ENCODE data around the gene GLUL.
"Not testable (repeated sequence)": the region's sequence is repeated elsewhere in the genome, so short reads cannot be mapped to it uniquely, and the experiment has no call there.

Gene GLUL

DNA sequence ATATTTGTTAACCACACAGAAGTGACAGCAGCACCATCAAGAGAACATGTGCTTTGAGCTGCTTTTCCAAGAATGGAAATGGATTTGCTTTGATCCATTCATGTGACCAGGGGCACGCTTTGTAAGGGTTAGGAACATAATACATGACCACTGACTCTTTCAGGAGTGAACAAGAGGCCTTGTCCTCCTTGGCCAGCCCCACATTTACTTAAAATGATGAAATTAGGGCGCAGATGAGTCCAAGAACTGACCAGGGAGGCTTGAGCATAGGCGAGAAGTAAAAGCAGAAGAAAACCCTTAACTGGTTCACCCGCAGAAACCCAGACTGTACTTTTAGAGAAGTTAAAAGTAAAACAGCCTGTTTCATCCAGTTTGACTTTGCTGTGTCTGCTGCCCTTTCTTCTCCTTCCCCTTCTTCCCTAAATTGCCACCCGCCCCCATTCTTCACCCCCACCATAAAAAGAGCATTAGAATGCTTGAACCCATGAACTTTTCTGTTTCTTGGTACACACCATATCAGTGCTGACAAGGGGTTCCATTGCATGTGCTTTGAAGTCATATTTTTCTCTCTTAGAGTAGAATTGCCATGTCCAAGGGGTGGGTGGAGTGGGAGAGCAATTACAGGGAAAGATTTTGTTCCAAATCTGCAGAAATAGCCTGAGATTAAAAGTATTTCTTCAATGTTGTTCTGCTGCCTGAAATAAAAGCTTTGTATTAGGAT lies 2.6 kb upstream of the GLUL start:
- DNase-seq (ENCODE audit: low spot score): no peak

DNA sequence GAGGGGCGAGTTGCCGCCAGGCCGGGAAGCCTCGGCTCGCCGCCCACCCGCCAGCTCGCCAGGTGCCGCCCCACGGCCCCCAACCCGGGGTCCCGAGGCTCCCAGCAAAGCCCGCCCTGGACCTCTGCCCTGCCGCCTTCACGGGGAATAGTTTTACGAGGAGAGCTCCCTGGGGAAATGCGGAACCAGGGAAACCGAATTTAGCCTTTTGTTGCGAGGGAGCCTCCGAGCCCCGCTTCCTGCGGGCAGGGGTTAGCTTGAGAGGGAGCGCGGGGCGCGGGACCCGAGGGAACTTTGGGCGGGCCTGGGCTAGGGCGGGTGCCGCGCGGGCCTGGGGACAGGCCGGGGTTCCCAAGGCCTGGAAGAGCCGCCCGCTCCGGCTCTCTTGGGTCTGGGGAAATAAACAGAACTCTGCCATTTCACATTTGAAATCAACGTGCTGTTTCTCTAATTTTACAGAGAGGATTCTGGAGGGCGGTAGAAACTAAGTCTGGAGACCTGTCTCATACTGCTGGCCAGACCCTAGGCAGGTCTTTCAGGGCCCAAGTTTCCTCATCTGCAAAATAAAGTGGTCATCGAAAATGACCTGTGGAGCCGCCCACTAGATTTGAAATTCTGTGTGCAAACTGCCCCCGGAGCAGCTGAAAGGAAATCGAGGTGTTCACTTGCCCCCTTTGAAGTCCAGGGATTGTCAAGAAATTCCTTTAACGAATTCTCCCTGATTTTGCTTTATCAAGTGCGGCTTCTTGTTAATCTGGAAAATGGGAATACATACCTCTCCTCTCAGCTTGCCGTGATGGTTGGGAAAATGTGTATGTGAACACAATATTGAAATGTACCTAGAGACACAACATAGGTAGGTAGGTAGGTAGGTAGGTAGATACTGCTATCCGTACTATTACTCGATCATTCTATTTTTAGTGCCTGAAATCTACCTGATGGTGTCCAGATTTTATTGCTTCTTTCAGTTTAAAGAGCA lies 749 bp upstream of the GLUL start:
- no peak for DNase-seq (ENCODE audit: low spot score)

DNA sequence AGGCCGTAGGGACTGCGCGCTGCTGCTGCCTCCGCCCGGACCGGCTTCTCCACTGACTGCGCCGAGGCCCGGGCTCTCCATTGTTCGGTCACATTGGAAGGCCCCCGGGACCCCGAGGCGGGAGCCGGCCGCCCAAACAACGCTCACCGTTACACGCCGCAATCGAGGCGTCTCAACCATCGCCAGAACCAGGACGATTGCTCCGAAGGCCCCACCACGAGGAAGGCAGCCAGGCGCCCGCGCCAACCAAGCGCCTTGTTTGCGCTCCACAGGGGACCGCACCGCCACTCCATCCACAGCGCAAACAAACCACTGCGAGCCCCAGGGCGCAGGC lies 595 bp downstream of the GLUL start:
- no peak for DNase-seq (ENCODE audit: low spot score)

DNA sequence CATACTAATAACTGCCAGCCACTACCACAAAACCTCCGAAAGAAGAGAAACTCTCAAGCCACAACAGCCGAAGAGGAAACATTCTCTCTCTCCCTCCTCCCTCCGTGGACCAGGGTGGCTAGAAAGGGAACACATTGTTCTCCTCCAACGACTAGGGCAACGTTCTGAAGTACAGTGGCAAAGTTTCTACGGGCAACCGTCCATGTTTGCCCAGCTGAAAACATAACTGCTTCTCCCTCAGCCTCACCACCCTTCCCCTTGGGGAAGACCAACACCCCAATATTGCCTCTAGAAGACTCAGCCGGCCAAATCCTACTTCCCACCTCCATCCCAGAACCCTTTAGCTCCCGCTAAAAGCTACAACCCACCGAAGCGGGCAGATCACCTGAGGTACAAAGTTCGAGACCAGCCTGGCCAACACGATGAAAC lies 2.0 kb downstream of the GLUL start:
- no peak for DNase-seq (ENCODE audit: low spot score)

DNA sequence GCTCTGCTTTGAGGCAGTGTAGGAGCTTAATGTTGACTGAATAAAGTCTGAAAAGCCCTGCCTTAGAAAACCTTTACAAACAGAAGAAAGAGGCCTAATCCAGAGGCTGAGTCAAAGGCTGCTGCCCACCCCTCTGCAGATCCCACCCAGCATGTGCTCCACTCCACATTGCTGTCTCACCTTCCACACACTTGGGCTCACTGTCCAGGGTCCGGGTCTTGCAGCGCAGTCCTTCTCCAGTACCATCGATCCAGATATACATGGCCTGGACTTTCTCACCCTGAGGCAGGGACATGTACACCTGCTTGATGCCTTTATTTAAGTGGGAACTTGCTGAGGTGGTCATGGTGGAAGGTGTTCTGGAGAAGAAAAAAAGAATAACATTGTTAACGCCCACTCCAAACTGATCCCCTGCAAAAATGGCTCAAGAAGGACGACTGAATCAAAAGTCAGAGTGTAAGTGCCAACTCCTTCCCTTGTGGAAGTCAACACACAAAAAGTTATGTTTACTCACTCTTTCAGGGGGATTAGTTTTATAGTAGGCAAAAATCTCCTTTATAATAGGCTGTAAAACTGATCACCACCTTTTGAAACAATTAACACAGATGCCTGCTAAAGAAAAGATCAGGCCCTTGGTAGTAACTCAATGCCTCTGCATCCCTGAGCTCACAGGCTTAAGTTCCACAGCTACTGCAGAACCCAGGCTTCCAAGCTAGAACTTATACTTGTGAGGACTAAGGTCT lies 3.0 kb downstream of the GLUL start:
- DNase-seq (ENCODE audit: low spot score): no peak

DNA sequence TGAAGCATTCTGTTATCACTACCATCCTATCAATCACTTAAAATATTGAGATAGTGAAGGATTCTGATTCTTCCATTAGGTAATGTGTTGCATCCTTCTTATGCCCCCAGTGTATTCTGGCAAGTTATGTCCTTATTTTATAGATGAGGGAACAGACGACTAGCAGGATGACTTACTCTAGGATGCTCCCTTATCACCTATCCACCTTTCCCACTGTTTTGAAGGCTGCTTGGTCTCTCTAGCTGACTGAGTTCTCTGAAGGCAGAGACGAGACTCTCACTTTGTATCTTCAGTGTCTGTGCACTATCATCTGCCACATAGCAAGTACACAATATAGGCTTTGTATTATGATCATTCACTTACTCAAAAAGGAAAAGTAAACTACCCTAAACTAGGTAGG lies 4.0 kb downstream of the GLUL start:
- DNase-seq (ENCODE audit: low spot score): no peak

DNA sequence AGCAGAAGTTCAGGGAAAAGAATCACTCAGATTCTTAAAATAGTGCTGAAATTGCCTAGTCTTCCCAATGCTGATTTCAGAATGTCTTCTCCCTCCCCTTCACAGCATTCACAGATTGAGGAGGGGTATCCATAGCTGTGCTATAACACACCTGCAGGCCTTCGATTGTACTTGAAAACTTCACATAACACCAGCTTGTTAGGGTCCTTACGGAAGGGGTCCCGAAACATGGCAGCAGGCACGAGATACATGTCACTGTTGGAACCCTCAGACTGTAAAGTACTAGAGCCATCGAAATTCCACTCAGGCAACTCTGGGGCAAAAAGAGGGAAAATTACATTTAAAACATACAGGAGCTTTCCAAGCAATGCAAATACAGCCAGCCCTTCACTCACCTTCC lies 4.6 kb downstream of the GLUL start:
- DNase-seq (ENCODE audit: low spot score): no peak

DNA sequence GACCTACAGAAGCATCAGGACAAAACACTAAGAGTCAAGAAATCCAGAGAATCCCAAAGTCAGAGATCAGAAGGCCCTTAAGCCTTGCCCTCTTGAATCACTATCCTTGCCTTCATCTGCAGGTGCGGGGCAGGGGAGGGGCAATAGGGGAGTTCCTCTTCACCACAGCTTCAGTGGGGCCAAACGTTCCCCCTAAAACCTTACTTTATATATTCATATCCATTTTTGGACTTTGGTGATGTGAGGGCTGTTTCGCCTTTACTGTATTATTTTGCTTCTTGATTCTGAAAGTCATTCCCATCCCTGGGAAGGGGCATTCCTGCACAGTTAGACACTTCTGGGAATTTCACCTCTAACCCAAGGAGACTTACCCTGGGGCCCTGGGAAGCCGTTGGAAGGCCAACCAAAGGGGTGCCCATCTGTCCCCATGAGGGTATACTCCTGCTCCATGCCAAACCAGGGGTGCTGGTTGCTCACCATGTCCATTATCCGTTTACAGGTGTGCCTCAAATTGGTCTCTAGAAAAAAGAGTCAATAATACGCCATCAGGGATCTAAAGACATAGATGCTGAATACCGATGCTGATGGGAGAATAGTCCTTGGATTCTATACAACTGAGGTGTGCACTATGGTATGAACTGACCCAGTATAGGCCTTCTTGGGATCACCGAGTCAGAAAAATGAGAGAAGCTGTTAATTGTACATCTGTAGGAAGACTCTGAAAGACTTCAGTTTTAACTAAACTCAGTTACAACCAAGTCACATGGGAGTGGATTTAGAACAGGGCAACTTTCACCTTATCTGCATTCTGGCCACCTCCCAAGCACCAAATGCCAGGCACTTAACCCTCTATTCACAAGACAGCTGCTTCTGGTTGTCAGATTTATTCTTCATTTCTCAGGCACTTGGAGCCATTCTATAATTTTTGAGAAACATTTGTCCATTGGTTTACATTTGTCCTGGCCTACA lies 5.4 kb downstream of the GLUL start:
- DNase-seq (ENCODE audit: low spot score): no peak

DNA sequence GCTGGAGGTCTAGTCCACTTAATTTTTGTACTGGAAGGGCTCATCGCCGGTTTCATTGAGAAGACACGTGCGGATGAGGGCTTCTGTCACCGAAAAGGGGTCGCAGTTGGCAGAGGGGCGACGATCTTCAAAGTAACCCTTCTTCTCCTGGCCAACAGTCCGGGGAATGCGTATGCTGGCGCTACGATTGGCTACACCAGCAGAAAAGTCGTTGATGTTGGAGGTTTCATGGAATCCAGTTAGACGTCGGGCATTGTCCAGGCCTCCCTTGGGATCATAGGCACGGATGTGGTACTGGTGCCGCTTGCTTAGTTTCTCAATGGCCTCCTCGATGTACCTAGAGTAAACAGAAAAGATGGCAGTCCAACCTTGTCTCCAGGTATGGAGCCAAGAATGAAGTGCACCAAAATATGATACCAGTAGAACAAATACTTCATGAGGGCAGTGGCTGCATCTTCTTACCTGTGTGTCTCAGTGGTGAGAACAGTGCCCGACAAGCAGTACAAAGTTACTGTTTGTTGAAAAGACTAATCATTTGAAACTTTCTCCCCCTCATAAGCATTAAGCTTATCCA lies 7.1 kb downstream of the GLUL start:
- DNase-seq (ENCODE audit: low spot score): no peak

DNA sequence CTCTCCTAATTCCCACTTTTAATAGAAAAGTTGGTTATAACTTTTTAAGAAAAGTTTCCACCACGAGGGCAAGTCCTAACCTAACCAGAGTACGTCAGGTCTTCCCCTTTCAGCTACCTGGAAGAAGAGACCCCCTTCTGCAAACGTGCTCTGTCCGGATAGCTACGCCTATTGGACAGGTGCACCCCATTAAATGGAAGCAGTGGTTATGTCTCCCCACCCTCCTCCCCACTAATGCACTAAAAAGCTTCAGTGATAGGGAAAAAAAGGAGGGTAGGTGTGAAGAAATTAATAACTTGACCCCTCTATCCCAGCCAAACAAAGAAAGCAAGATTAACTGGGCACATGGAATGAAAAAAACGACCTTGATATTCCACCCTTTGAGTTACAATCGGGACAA lies 7.7 kb downstream of the GLUL start:
- no peak for DNase-seq (ENCODE audit: low spot score)

DNA sequence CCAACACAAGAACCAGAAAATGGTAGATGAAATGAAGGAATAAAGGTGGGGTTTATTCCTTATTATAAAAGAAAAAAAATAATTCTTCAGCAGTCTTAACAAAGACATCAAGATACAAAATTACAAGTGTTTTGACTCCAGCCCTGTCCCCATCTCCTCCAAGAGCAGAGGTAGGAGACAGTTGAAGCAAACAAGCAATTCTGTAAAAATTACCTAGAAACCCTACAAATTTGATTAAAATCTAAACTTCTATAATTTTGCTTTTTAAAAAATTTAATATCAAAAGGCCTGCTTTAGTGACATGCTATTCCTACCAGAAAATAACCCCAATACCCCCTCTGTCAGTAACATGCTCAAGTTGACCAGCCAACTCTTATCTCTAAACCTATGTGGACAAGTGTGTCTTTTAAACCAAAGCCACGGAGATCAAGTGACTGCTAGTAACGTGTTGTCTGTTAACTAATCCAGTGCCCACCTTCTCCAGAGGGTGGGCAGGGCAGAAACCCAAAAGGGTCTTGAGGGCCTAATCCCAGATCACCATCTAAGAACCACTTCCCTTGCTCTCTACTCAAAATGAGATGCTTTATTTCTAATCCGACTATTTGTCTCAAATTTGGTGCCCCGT lies 8.4 kb downstream of the GLUL start:
- no peak for DNase-seq (ENCODE audit: low spot score)

DNA sequence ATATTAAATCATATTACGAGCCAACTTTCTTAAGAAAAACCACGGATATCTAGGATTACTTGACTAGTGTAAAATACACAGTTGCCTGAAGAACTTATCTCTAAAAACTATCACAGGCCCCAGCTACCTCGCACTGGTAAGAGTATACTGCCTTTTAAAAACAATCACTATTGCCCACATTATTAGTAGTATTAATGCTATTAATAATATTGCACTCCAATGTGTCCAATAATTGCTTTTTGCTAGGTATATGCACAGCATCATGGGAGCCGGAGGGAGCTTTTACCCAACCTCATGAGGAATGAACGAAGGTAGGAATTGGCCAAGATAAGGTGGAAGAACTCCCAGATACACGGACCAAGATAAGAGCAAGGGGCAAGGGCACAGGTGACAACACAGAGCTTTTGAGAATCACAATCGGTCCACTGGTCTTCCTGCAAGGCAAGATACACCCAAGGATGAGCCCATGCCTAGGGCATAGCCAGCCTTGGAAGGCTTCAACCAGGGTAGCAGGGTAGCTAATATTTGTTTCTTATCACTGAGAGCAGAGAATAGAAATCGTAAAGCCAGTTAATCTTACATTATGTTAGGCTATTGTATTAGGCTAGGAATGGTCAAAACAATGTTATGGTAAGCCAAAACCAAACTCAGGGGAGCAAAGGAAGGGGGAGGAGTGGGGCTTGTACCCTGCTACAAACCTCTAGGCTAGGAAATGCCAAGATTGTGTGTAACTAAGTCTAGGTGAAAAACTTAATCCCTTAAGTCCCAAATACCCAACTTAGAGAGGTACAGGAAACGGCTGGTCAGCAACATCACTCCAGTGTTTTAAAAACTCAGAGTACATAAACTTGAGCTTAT lies 9.4 kb downstream of the GLUL start:
- DNase-seq (ENCODE audit: low spot score): no peak

DNA sequence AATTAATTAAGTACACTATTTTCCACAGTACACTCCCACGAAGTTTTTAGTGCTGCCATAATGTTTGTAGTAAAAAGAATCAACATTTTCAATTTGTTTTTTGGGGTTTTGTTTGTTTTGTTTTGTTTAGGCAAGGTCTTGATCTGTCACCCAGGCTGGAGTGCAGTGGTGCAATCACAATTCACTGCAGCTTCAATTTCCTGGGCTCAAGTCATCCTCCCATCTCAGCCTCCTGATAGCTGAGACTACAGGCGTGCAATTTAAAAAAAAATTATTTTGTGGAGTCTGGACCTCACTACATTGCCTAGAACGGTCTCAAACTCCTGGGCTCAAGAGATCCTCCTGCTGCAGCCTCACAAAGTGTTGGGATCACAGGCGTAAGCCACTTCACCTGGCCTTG lies 11.4 kb downstream of the GLUL start:
- DNase-seq (ENCODE audit: low spot score): no peak

DNA sequence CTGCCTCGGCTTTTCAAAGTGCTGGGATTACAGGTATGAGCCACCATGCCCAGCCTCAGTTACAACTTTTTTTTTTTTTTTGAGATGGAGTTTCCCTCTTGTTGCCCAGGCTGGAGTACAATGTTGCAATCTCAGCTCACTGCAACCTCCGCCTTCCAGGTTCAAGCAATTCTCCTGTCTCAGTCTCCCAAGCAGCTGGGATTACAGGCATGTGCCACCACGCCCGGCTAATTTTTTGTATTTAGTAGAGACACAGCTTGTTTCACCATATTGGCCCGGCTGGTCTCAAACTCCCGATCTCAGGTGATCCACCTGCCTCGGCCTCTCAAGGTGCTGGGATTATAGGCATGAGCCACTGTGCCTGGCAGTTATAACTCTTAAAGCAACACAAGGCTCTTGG lies 11.8 kb downstream of the GLUL start:
- DNase-seq (ENCODE audit: low spot score): not testable (repeated sequence)

DNA sequence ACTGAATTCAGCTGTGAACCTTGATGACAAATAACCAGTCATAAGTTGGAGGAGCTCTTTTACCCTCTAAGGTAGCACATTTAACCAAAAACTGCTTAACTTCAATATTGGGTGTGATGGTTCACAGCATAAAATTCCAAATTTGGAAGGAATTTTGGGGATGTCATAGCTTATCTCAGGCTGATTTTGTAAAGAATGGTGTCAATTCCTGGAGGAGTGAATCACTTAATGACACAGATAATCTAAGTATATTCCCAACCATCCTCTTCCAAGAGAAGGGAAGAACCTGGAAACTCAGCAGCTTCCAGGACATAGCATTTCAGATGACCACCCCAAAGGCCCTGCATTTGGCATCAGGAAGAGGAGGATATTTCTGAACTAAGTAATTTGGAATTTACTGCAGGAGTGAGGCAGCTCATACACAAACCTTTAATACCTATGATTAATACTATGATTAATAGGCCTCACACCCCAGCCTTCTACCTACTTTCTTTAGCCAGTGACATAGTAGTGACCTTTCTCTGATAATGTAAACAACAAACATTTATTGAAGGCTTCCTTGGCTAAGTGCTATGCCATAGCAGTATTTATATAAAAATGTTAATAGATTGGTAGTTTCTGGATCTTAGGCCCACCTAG lies 14.5 kb downstream of the GLUL start:
- DNase-seq (ENCODE audit: low spot score): no peak

DNA sequence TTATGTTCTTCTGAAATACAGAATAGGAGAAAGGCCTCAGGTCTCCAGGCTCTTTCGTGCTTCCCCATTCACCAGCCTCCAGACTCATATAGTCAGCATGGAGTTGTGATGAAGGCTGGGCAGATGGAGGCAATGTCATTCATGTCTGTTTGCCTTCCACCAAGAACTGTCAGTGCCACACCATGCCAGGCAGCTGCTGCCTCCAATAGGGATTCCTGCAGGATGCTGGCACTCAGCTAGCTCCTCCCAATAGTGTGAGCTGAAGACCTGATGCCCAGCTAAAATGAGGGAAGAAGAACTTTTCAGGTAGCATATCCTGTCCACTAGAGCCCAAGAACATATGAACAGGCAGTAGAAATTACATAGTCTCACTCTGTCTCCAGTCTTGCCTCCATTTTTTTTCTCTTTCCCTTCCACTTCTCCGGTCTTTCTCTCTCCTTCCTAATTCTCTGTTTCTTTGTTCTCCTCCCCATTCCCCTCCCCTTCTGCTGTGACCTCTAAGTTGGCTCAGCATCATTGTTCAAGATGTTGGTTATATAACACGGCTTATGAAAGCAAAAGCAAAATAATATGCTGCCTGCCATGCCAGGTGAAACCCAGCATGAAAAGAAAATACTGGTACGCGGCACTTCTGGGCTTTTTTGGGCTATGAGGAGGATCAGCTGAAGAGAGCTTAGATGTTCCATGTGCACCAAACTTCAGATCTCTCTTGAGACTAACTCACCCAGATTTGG lies 17.3 kb downstream of the GLUL start:
- no peak for DNase-seq (ENCODE audit: low spot score)

DNA sequence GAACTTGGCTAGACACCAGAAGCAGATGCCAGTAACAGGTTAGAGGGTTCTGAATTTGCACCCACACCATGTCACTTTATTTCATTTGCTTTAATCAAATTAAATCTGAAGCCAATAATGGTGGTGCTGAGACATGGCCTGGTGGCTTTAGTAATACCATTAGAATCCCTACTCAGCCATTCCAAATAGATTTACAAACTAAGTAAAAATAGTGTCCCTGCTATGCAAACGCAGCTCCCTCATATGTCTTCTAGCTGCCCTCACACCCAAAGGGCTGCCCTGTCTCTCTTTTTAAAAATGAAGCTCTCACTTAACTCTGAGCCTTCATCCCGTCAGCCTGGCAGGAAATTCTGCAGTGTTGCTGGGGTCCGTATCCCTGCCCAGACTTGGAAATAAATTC lies 21.1 kb downstream of the GLUL start:
- DNase-seq (ENCODE audit: low spot score): no peak

DNA sequence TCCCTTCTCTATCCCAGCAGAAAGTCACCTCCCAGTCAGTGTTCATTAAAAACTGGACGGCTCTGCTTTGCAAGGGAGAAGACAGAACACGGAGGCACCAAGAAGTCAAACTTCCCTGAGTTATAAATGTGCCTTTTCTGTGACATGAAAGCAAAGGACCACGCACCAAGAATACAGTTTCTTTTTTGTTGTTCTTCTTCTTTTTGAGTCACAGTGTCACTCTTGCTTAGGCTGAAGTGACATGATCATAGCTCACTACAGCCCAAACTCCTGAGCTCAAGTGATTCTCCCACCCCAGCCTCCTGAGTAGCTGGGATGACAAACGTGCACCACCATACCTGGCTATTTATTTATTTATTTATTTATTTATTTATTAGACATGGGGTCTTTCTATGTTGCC lies 22.7 kb downstream of the GLUL start:
- DNase-seq (ENCODE audit: low spot score): no peak

DNA sequence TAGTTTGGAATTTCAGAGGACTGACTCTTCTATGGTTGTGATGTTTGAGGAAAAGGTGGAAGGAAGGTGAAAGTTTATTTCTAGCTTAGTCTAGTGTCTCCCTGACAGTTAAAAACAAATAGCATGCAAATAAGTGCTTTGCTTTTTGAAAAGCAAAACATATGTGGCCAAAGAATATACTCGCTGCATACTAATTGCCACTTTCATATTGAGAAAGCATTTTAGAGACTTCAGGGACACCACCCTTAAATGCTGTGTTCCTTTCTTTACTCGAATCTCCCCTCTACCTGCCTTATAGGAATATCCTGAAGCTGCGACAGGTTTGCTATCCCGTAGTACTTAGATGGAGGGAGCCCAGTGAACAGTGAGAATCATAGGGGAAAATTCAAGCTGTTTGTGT lies 23.2 kb downstream of the GLUL start:
- DNase-seq (ENCODE audit: low spot score): no peak

Measured in CD4-positive, alpha-beta T cell treated with Interleukin-15 for 4 hours (primary cell).